ENCODE measurements around the gene THAP5. TPM values are rescaled to one million over a fixed set of nuclear protein-coding genes. Genes with fewer than 3 reads are reported as not detected.

THAP5 gene
- polyA plus RNA-seq (2012; ENCODE audit: insufficient read depth, insufficient read length, low read depth): 20.3 TPM

- Histone ChIP-seq H3K4me1 (no peaks in the 10 kb centered on the region), H3K4me3 (ENCODE audit: low read depth, low read length) (peak within 1 kb of the TSS; percentile 82)
- TF ChIP-seq CTCF (IDR thresholded peaks at IDR 0.05; ENCODE audit: low read depth, low read length): no peak
Measured at GRCh38 chr7:108569381-108570145, at the start of gene THAP5, which contains the start of gene DNAJB9. TSS of gene THAP5 (minus strand) at chr7:108569706. CDS start at chr7:108569569, 137 bp downstream. TSS of gene DNAJB9 (plus strand) at chr7:108569874. CDS start at chr7:108571727, 1,853 bp downstream.

GRCh38 chr7:108618056-108618455 lies 48.5 kb upstream of the THAP5 start:
- no peaks in the 10 kb centered on the region for H3K36me3 ChIP-seq
- peaks cover 3% of the 10 kb centered on the region; the same call in 1 of the 2 replicates for H3K4me1 ChIP-seq
- no peak overlapping the region for H3K4me3 ChIP-seq (ENCODE audit: low read depth, low read length)
- DNase-seq: no peak
- no peak for TF ChIP-seq CTCF (IDR thresholded peaks at IDR 0.05; ENCODE audit: low read depth, low read length)
- no peaks in the 10 kb centered on the region for H3K9me3 ChIP-seq
- H3K27me3 ChIP-seq: no peaks in the 10 kb centered on the region

More at GRCh38 chr7:108569381-108570145, at the start of gene THAP5, which contains the start of gene DNAJB9:
- Histone ChIP-seq H3K36me3 (peaks cover 7% of the 10 kb centered on the region), H3K27me3 (no peaks in the 10 kb centered on the region), H3K9me3 (no peaks in the 10 kb centered on the region)
- DNase-seq: peak; percentile 99

- Histone ChIP-seq H3K9me3 (no peaks in the 10 kb centered on the region), H3K36me3 (no peaks in the 10 kb centered on the region), H3K27me3 (no peaks in the 10 kb centered on the region), H3K4me3 (ENCODE audit: low read depth, low read length) (no peak overlapping the region), H3K4me1 (peaks cover 3% of the 10 kb centered on the region; the same call in 1 of the 2 replicates)
- no peak for TF ChIP-seq CTCF (IDR thresholded peaks at IDR 0.05; ENCODE audit: low read depth, low read length)
- no peak for DNase-seq
Measured at GRCh38 chr7:108614896-108615295, 45.4 kb upstream of the THAP5 start.

GRCh38 chr7:108613949-108614381 lies 44.5 kb upstream of the THAP5 start:
- DNase-seq: no peak
- Histone ChIP-seq H3K27me3 (no peaks in the 10 kb centered on the region), H3K9me3 (no peaks in the 10 kb centered on the region), H3K4me1 (peaks cover 3% of the 10 kb centered on the region; the same call in 1 of the 2 replicates), H3K36me3 (no peaks in the 10 kb centered on the region), H3K4me3 (ENCODE audit: low read depth, low read length) (no peak overlapping the region)
- no peak for TF ChIP-seq CTCF (IDR thresholded peaks at IDR 0.05; ENCODE audit: low read depth, low read length)

- Histone ChIP-seq H3K9me3 (no peaks in the 10 kb centered on the region), H3K4me3 (ENCODE audit: low read depth, low read length) (no peak overlapping the region), H3K36me3 (no peaks in the 10 kb centered on the region), H3K27me3 (no peaks in the 10 kb centered on the region), H3K4me1 (peaks cover 3% of the 10 kb centered on the region; the same call in 1 of the 2 replicates)
- no peak for DNase-seq
- TF ChIP-seq CTCF (IDR thresholded peaks at IDR 0.05; ENCODE audit: low read depth, low read length): peak; percentile 62
Measured at GRCh38 chr7:108613147-108613948, 43.8 kb upstream of the THAP5 start.
